ENCODE results near the gene CCDC171.
"Not testable (repeated sequence)": the region's sequence is repeated elsewhere in the genome, so short reads cannot be mapped to it uniquely, and the experiment has no call there.

CCDC171 gene

DNA sequence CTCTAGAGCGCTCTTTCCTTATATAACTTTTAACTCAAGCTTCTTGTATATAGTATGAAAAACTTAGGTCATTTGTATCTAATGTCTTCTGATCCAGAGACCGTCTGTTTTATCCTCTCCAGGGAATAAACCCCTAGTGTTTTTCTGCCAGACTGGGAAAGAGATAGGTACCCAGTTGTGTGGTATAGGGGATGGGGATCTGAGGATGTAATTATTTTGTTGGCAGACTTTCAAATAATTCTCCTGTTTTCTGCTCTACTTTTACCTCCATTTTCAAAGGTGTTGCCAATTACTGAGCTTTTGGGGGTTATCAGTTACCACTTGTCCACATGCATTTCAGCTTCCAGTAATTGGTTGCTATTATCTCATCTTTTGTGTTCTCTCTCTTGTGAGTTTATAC, 17.9 kb downstream of the CCDC171 start:
- no peak for DNase-seq (ENCODE audit: low spot score)

- DNase-seq (ENCODE audit: low spot score), result no peak
Measured at GRCh38 chr9:15572200-15572770, 19.4 kb downstream of the CCDC171 start.

GRCh38 chr9:15576350-15577050, 23.7 kb downstream of the CCDC171 start:
- no peak for DNase-seq (ENCODE audit: low spot score)

DNA sequence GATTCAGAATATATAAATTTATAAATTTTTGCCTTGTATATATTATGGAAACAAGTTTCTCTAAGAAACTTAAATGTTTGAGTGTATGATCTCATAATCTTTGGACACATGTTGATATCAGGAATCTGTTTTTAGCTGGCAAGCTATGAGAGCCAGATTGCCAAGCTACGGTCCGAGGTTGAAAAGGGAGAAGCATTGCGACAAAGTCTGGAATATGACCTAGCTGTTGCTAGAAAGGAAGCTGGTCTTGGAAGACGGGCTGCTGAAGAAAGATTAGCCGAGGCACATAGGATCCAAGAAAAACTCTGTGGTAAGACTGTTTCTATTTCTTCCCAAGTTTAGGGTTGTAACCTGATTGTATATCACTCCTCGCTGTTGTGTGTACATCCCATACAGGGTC, 25.9 kb downstream of the CCDC171 start:
- no peak for DNase-seq (ENCODE audit: low spot score)

DNA sequence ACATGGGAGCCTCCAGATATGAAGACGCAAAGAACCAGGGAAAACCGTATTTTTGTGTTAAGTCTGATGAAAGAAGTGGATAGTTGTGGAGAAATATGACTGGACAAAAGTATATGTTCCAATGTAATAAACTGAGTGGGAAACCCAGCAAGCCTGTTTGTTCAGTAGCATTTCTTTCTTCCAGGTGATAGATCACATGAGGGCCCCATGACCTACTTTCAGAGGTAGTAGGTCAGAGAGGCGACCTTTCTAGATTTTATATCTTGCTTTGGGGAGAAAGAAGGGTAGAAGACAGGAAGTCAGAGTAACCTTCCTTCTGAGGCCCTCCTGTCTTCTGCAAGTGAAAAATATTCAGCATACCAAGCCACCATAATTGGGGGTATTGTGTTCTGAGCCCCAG, 31.5 kb downstream of the CCDC171 start:
- no peak for DNase-seq (ENCODE audit: low spot score)

DNA sequence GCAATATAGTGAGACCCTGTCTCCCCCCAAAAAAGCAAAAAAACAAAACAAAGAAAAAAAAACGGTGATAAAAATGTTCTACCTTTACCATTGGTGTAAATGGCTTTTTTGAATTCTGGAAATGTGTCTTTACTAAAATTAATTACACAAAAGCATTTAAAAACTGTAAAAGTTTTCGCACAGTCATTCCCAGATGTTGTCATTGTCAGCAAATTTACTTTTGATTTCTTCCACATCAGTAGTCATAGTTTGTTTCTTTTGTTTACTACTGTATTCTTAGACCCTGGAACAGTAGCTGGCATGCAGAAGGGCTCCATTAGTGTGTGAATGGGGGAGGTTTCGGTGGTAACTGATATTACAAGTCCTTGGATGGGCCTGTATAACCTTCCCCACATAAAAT, 39.5 kb downstream of the CCDC171 start:
- DNase-seq (ENCODE audit: low spot score), result no peak

GRCh38 chr9:15592940-15593339, 40.1 kb downstream of the CCDC171 start:
- DNase-seq (ENCODE audit: low spot score), result not testable (repeated sequence)

GRCh38 chr9:15600666-15601330, 48.0 kb downstream of the CCDC171 start:
- DNase-seq (ENCODE audit: low spot score), result not testable (repeated sequence)

GRCh38 chr9:15606643-15607472, 54.0 kb downstream of the CCDC171 start:
- DNase-seq (ENCODE audit: low spot score), result peak; percentile 50

DNA sequence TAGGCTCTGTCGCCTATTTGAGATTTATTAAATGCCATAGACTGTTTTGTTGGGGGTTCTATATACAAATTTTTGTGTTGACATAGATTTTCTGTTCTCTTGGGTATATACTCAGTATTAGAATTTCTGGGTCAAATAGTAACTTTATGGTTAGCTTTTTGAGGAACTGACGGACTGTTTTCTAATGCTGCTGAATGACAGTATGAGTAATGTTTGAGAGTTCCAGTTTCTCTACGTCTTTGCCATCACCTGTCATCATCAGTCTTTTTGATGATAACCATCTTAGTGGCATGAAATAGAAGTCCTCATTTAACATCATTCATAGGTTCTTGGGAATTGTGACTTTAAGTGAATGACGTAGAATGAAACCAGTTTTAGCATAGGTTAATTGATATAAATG, 60.1 kb downstream of the CCDC171 start:
- DNase-seq (ENCODE audit: low spot score), result no peak

DNA sequence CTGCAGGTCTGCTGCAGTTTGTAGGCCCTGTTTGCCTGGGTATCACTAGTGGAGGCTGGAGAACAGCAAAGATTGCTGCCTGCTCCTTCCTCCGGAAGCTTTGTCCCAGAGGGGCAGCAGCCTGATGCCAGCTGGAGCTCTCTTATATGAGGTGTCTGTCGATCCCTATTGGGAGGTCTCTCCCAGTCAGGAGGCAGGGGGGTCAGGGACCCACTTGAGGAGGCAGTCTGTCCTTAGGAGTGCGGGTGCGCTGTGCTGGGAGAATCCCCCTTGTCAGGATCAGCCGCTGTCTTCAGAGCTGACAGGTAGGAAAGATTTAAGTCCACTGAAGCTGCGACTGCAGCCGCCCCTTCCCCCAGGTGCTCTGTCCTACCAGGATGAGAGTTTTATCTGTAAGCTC, 64.9 kb downstream of the CCDC171 start:
- no peak for DNase-seq (ENCODE audit: low spot score)

DNA sequence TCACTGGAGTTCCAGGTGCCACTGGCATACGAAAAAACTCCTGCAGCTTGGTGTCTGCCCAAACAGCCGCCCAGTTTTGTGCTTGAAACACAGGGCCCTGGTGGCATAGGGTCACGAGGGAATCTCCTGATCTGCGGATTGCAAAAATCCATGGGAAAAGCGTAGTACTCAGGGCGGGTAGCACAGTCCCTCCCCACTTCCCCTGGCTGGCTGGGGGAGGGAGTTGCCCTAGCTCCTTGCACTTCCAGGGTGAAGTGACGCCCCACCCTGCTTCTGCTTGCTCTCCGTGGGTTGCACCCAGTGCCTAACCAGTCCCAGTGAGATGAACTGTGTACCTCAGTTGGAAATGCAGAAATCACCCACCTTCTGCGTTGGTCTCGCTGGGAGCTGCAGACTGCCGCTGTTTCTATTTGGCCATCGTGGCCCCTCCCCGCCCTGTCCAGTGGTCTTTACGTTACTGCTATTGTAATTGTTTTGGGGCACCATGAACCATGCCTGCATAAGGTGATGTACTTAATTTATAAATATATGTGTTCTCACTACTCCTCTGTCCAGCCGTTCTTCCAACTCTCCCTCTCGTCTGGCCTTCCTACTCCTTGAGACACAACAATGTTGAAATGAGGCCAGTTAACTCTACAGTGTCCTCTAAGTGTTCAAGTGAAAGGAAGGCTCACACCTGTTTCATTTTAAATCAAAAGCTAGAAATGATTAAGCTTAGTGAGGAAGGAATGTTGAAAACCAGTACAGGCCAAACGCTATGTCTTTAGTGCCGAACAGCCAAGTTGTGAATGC, 65.9 kb downstream of the CCDC171 start:
- DNase-seq (ENCODE audit: low spot score), result no peak

DNA sequence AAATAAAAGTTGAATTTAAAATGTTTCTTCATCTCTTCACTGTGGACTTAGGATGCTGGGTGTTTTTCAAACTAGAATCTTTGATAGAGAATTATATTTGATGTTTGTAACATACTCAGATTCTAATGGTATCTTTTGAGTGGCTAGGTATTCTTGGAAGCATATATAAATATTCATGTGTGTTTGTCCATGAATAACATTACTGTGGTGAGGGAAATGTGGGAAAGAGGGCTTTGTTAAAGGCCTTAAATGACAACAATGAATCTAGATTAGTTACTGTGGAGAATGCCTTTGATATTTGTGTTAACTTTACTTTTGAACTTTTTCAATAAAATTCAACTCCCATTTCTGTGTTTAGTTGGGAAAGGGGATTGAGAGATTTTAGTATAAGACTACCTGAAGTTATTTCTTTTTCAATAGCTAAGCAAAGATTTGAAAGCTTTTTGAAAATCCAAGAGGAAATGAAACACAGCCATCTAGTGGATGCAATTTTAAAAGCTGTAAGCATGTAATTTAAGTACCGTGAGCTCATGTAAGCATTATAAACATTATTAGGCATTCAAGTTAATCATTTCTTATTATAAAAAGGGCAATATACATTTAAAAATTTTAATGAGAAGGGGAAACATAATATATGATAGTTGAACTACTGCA, 69.6 kb downstream of the CCDC171 start:
- no peak for DNase-seq (ENCODE audit: low spot score)

DNA sequence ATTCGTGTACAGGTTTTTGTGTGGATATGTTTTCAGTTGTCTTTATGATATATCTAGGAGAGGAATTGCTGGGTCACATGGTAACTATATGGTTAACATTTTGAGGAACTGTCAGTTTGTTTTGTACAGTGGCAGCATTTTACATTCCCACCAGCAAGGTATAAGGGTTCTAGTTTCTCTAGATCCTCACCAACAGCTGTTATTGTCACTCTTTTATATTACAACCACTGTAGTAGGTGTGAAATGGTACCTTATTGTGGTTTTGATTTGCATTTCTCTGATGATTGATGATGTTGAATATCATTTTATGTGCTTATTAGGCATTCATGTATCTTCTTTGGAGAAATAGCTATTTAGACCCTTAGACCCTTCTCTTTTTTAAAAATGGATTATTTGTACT, 82.9 kb downstream of the CCDC171 start:
- no peak for DNase-seq (ENCODE audit: low spot score)

DNA sequence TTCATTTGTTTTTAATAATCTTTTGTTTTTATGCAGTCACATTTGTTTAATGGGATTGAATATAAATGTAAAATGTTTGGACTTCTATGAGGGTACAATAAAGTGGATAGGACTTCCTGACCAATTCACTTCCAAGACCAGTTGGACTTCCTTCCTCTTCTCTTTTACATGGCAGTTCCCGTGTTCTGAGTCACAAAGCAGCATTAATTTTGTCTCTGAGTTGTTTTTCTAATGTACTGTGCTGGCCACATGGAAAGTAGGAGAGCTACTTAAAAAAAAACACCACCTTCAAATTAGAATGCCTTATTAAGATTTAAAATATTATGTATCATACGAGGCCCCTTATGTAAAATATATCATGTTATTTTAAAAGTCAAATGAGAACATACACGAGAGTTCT, 87.3 kb downstream of the CCDC171 start:
- no peak for DNase-seq (ENCODE audit: low spot score)

DNA sequence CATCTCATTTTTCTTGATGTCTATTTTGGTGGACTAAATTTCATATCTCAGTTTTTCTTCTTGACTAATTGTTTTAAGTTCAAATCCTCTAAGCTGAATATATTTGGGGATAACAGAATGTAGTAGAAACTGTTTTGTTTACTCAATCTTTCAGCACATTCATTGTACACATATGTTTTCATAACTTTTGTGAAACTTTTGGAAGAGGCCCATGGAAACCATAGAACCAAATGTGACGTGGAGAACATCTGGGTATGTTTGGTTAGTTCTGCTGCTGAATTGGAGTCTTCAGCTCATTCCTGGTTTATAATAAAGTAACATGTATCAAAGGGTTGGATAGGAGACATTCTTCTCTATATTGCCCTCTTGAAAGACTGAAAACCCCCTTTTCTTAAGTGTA, 88.4 kb downstream of the CCDC171 start:
- no peak for DNase-seq (ENCODE audit: low spot score)

- peak; percentile 4 for DNase-seq (ENCODE audit: low spot score)
Measured at GRCh38 chr9:15642369-15642962, 89.6 kb downstream of the CCDC171 start.

DNA sequence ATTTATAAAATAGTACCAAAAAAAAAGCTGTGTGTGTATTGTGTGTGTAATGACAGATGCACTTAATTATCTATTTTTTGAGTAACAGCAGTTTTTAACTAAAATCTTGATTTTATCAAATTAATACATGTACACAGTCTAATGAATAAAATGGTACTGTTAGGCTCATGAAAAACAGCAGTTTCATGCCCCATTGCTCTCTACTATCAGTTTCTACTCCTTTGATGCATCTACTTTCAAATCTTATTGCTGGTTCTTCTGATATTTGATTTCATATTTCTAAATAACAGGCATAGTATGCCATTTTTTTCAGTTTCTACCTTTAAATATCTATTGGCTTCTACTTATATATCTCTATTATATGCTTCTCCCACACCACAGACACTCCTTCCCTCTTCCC, 117.4 kb downstream of the CCDC171 start:
- DNase-seq (ENCODE audit: low spot score), result no peak

DNA sequence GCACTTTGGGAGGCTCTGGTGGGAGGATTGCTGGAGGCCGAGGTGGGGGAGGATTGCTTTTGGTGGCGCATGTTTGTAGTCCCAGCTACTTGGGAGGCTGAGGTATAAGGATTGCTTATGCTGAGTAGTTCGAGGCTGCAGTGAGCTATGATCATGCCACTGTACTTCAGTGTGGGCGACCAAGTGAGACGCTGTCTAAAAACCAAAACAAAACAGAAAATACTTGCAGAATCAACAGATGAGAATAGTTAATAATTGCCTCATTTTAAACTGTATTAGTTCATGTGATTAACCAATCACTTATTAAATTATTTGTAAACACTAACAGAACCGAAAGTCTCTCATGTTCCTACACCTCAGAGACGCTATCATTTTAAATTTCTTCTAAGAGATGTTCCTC, 118.1 kb downstream of the CCDC171 start:
- no peak for DNase-seq (ENCODE audit: low spot score)

- no peak for DNase-seq (ENCODE audit: low spot score)
Measured at GRCh38 chr9:15693701-15694100, 140.9 kb downstream of the CCDC171 start.

GRCh38 chr9:15696979-15697378, 144.1 kb downstream of the CCDC171 start:
- no peak for DNase-seq (ENCODE audit: low spot score)
